PC-3 (cell line): ENCODE results near the gene ZYX. TPM values are rescaled to one million over a fixed set of nuclear protein-coding genes. Genes with fewer than 3 reads are reported as not detected.

Source experiments
- ATAC-seq: fragments of 200-7000 bp; cut with Tn5 transposase; 2 replicates; pipeline ENCODE4 v1.9.1; 2020; ENCODE audit warnings: mild to moderate bottlenecking, moderate library complexity
- BruUV-seq: library from RNA; stranded (reverse); fragments of 400-500 nt; replicated peaks from 2 replicates; lab custom pipeline; 2021; lab: Mats Ljungman, UMichigan
- CTCF ChIA-PET: fragments of 300-600 bp; sonication (Branson Sonifier 250); formaldehyde crosslinking; loops from one replicate; lab custom pipeline; 2022; ENCODE audit warnings: antibody characterized with exemption; lab: Charles Lee
- POLR2A ChIA-PET: fragments of 300-600 bp; sonication (Branson Sonifier 250); formaldehyde crosslinking; loops from one replicate; lab custom pipeline; 2022; ENCODE audit warnings: antibody characterized with exemption; ENCODE audit not compliant: unreplicated experiment; lab: Charles Lee
- DNase-seq: peaks from one replicate; pipeline ENCODE4 v3.0.0-alpha.2; 2015
- H2AFZ ChIP-seq: fragments of 300-600 bp; sonication (generic); 2 replicates; pipeline ENCODE4 v1.6.0; 2016; ENCODE audit warnings: antibody characterized with exemption, low read length
- H3F3A ChIP-seq: fragments of 300-600 bp; sonication (generic); one replicate; pipeline ENCODE4 v1.6.0; 2017; ENCODE audit warnings: antibody characterized with exemption, low read length, control low read depth, mild to moderate bottlenecking; ENCODE audit not compliant: unreplicated experiment
- H3K27ac ChIP-seq: fragments of 300-600 bp; sonication (generic); 2 replicates; pipeline ENCODE4 v1.5.1; 2016; ENCODE audit warnings: mild to moderate bottlenecking, low read length
- H3K27me3 ChIP-seq: fragments of 300-600 bp; sonication (generic); 2 replicates; pipeline ENCODE4 v1.6.1; 2016; ENCODE audit warnings: low read length, mixed read lengths
- H3K36me3 ChIP-seq: fragments of 300-600 bp; sonication (generic); 2 replicates; pipeline ENCODE4 v1.6.1; 2016; ENCODE audit warnings: low read depth, mixed run types, low read length, mixed read lengths
- H3K4me1 ChIP-seq: fragments of 300-600 bp; sonication (generic); 2 replicates; pipeline ENCODE4 v1.5.1; 2016; ENCODE audit warnings: low read length; ENCODE audit not compliant: insufficient read depth
- H3K4me2 ChIP-seq: fragments of 300-600 bp; sonication (generic); 2 replicates; pipeline ENCODE4 v1.6.0; 2016; ENCODE audit warnings: low read length
- H3K4me3 ChIP-seq: fragments of 300-600 bp; sonication (generic); 2 replicates; pipeline ENCODE4 v1.5.1; 2016; ENCODE audit warnings: mild to moderate bottlenecking, low read length, mixed read lengths
- H3K79me2 ChIP-seq: fragments of 300-600 bp; sonication (generic); 2 replicates; pipeline ENCODE4 v1.6.1; 2017; ENCODE audit warnings: low read length, mixed read lengths
- H3K9ac ChIP-seq: fragments of 300-600 bp; sonication (generic); 2 replicates; pipeline ENCODE4 v1.6.0; 2016; ENCODE audit warnings: mild to moderate bottlenecking, low read length
- H3K9me2 ChIP-seq: fragments of 300-600 bp; sonication (generic); replicated peaks from 2 replicates; pipeline ENCODE4 v1.6.1; 2016; ENCODE audit warnings: mixed run types, low read length, mixed read lengths
- H3K9me3 ChIP-seq: fragments of 300-600 bp; sonication (generic); 2 replicates; pipeline ENCODE4 v1.6.1; 2016; ENCODE audit warnings: low read length, mixed read lengths
- H4K20me1 ChIP-seq: fragments of 300-600 bp; sonication (generic); 2 replicates; pipeline ENCODE4 v1.6.1; 2016; ENCODE audit warnings: low read length, mixed read lengths
- CTCF ChIP-seq: fragments of 300-600 bp; sonication (generic); conservative IDR thresholded peaks from 2 replicates; pipeline ENCODE4 v1.5.1; 2017; ENCODE audit warnings: antibody characterized with exemption, low read depth, mild to moderate bottlenecking, low read length
- EZH2 ChIP-seq: fragments of 300-600 bp; sonication (generic); IDR thresholded peaks from one replicate; pipeline ENCODE4 v1.6.1; 2017; ENCODE audit warnings: antibody characterized with exemption, mild to moderate bottlenecking, low read length; ENCODE audit not compliant: unreplicated experiment
- EZH2phosphoT487 ChIP-seq: fragments of 300-600 bp; sonication (generic); IDR thresholded peaks from 2 replicates; pipeline ENCODE4 v1.6.1; 2018; ENCODE audit warnings: mild to moderate bottlenecking, antibody characterized with exemption, low read length, borderline replicate concordance
- intact Hi-C: fragments of 100-400 bp; cut with micrococcal nuclease; formaldehyde crosslinking; loops from 2 replicates; pipeline ENCODE4 v1.9.0; 2023
- total RNA-seq: library from RNA; depleted of rRNA; stranded (reverse); fragments of >200 nt; gene quantifications from 2 replicates; pipeline ENCODE4 v1.2.3, GENCODE V29; 2014

The ZYX gene
- total RNA-seq, 1 experiment from 2014 or later = 108 TPM

GRCh38 chr7:143345428-143345900, 35.7 kb upstream of the ZYX start:
- no TSS peak for BruUV-seq
- H3K9ac ChIP-seq = no peak overlapping the region
- H3K9me2 ChIP-seq = no peaks in the 10 kb centered on the region
- no peaks in the 10 kb centered on the region for H3K79me2 ChIP-seq
- no peaks in the 10 kb centered on the region for H3K27me3 ChIP-seq
- intact Hi-C loops = no loop called here
- no peaks in the 10 kb centered on the region for H4K20me1 ChIP-seq
- H3K36me3 ChIP-seq = no peaks in the 10 kb centered on the region
- no peaks in the 10 kb centered on the region for H3K4me1 ChIP-seq
- ChIA-PET CTCF (no interaction called here), POLR2A (no interaction called here)
- H2AFZ ChIP-seq = no peak overlapping the region
- no peak overlapping the region for H3K4me3 ChIP-seq
- ATAC-seq = no peak
- H3K27ac ChIP-seq = no peak overlapping the region
- H3K4me2 ChIP-seq = no peak overlapping the region
- no peak for DNase-seq
- no peaks in the 10 kb centered on the region for H3K9me3 ChIP-seq
- no peak for TF ChIP-seq EZH2phosphoT487
- no peak for TF ChIP-seq EZH2
- TF ChIP-seq CTCF = no peak
- H3F3A ChIP-seq = no peaks in the 10 kb centered on the region

DNA sequence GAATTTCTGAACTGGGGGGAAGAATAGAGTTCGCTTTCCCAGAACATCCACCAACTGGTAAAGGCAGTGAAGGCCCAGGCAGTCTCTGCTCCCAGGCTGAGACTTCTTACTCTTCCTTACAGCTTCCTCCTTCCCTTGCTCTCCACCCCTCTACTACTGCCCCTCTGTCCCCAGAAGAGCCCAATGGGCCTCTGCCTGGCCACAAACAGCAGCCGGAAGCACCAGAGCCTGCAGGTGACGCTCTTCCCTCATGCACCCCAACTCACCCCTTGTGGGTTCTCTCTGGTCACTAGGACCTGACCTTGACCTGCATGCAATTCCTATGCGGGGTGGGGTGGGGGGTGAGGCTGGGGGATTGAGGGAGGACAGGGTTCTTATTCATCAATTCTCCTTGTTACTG, 35.1 kb upstream of the ZYX start:
- Histone ChIP-seq H3K27ac (no peak overlapping the region), H3K9ac (no peak overlapping the region), H3K4me1 (no peaks in the 10 kb centered on the region), H3K4me3 (no peak overlapping the region), H2AFZ (no peak overlapping the region), H3K36me3 (no peaks in the 10 kb centered on the region), H3K9me2 (no peaks in the 10 kb centered on the region), H3K27me3 (no peaks in the 10 kb centered on the region), H3K4me2 (no peak overlapping the region), H3F3A (no peaks in the 10 kb centered on the region), H4K20me1 (no peaks in the 10 kb centered on the region), H3K79me2 (no peaks in the 10 kb centered on the region), H3K9me3 (no peaks in the 10 kb centered on the region)
- DNase-seq = no peak
- POLR2A ChIA-PET = no interaction called here
- intact Hi-C loops = no loop called here
- no peak for ATAC-seq
- no TSS peak for BruUV-seq
- TF ChIP-seq CTCF (no peak), EZH2phosphoT487 (no peak), EZH2 (no peak)
- CTCF ChIA-PET = no interaction called here

- Histone ChIP-seq H3K4me2 (no peak overlapping the region), H4K20me1 (no peaks in the 10 kb centered on the region), H3K9me3 (no peaks in the 10 kb centered on the region), H3F3A (no peaks in the 10 kb centered on the region), H2AFZ (no peak overlapping the region), H3K4me1 (no peaks in the 10 kb centered on the region), H3K9ac (no peak overlapping the region), H3K27me3 (no peaks in the 10 kb centered on the region), H3K36me3 (no peaks in the 10 kb centered on the region), H3K9me2 (no peaks in the 10 kb centered on the region), H3K79me2 (no peaks in the 10 kb centered on the region), H3K27ac (no peak overlapping the region), H3K4me3 (no peak overlapping the region)
- intact Hi-C loops = no loop called here
- ATAC-seq (no peak), DNase-seq (no peak)
- BruUV-seq = no TSS peak
- ChIA-PET POLR2A (no interaction called here), CTCF (no interaction called here)
- TF ChIP-seq CTCF (no peak), EZH2phosphoT487 (no peak), EZH2 (no peak)
Measured at GRCh38 chr7:143347950-143348349, 33.2 kb upstream of the ZYX start.
